CD8-positive, alpha-beta memory T cell (primary cell): ENCODE measurements around the gene SIPA1L3. TPM values are rescaled to one million over a fixed set of nuclear protein-coding genes. Genes with fewer than 3 reads are reported as not detected.

Experiments
- CTCF ChIA-PET: fragments of 350-600 bp; sonication (Branson Sonifier 250); formaldehyde crosslinking; loops from one replicate; lab custom pipeline; 2021; ENCODE audit warnings: antibody characterized with exemption; lab: Charles Lee
- POLR2A ChIA-PET: fragments of 350-600 bp; sonication (Branson Sonifier 250); formaldehyde crosslinking; loops from one replicate; lab custom pipeline; 2021; ENCODE audit warnings: antibody characterized with exemption; lab: Charles Lee
- DNase-seq, 5 donors: peaks; one replicate each; pipeline versions ENCODE4 v3.0.0 to v3.0.0-alpha.2; 2020 to 2022; ENCODE audit warnings: mixed read lengths in 1 of 5
- H3K27ac ChIP-seq: one replicate; pipeline ENCODE4 v1.7.0; 2013; ENCODE audit warnings: low read depth, mild to moderate bottlenecking, low read length, moderate library complexity
- H3K27me3 ChIP-seq: 2 replicates; pipeline ENCODE4 v1.7.0; 2013; ENCODE audit warnings: low read length, mild to moderate bottlenecking; ENCODE audit not compliant: insufficient read depth, poor library complexity, severe bottlenecking
- H3K36me3 ChIP-seq: 2 replicates; pipeline ENCODE4 v1.7.0; 2013; ENCODE audit warnings: mild to moderate bottlenecking, low read length, moderate library complexity; ENCODE audit not compliant: insufficient read depth
- H3K4me1 ChIP-seq: 2 replicates; pipeline ENCODE4 v1.7.0; 2013; ENCODE audit warnings: mild to moderate bottlenecking, low read length, moderate library complexity; ENCODE audit not compliant: insufficient read depth
- H3K4me3 ChIP-seq: 2 replicates; pipeline ENCODE4 v1.7.0; 2013; ENCODE audit warnings: mild to moderate bottlenecking, low read length
- H3K9me3 ChIP-seq: 2 replicates; pipeline ENCODE4 v1.7.0; 2013; ENCODE audit warnings: mild to moderate bottlenecking, low read length
- H3K27ac Mint-ChIP-seq, 8 donors: one replicate each; pipeline ENCODE4 v1.8.0; 2020 to 2021; ENCODE audit warnings: mixed read lengths in 8 of 8, mild to moderate bottlenecking in 6 of 8, inconsistent platforms in 3 of 8, moderate library complexity in 3 of 8
- H3K27me3 Mint-ChIP-seq, 2 donors: one replicate each; pipeline ENCODE4 v1.8.0; 2020 to 2021; ENCODE audit warnings: mixed read lengths in 2 of 2, mild to moderate bottlenecking in 1 of 2, moderate library complexity in 1 of 2
- H3K36me3 Mint-ChIP-seq, 3 donors: one replicate each; pipeline ENCODE4 v1.8.0; 2020 to 2021; ENCODE audit warnings: mixed read lengths in 3 of 3, inconsistent platforms in 1 of 3, mild to moderate bottlenecking in 1 of 3
- H3K4me1 Mint-ChIP-seq, 3 donors: one replicate each; pipeline ENCODE4 v1.8.0; 2020 to 2021; ENCODE audit warnings: mixed read lengths in 3 of 3, inconsistent platforms in 1 of 3, mild to moderate bottlenecking in 1 of 3
- H3K4me3 Mint-ChIP-seq, 7 donors: one replicate each; pipeline ENCODE4 v1.8.0; 2020 to 2021; ENCODE audit warnings: mixed read lengths in 7 of 7, mild to moderate bottlenecking in 6 of 7, moderate library complexity in 4 of 7, inconsistent platforms in 2 of 7
- H3K9me3 Mint-ChIP-seq, 5 donors: one replicate each; pipeline ENCODE4 v1.8.0; 2020 to 2022; ENCODE audit warnings: mixed read lengths in 5 of 5, mild to moderate bottlenecking in 3 of 5, moderate library complexity in 2 of 5, inconsistent platforms in 1 of 5
- polyA plus RNA-seq: library from polyadenylated mRNA; unstranded; fragments of 300-500 nt; fragmentation: Illumina TruSeq; gene quantifications from one replicate; pipeline ENCODE4 v1.2.3, GENCODE V29; 2021
- total RNA-seq, 2 experiments: library from RNA; stranded (reverse); gene quantifications; one replicate each; pipeline ENCODE4 v1.2.3, GENCODE V29; 2021

The SIPA1L3 gene
- total and polyA plus RNA-seq, 3 experiments from 2014 or later, result 5.4 to 14.8 (median 11.5) TPM

GRCh38 chr19:38165335-38165734 lies 258.3 kb downstream of the SIPA1L3 start:
- Mint-ChIP-seq H3K9me3 (peaks cover 0 to 10% (median 0%) of the 10 kb centered on the region in 5 donors), H3K4me3 (no peak overlapping the region)
- CTCF ChIA-PET, result no interaction called here

GRCh38 chr19:38168637-38169036 lies 261.6 kb downstream of the SIPA1L3 start:
- no peak for DNase-seq
- Histone ChIP-seq H3K9me3 (no peaks in the 10 kb centered on the region), H3K27ac (no peak overlapping the region), H3K27me3 (no peaks in the 10 kb centered on the region), H3K4me3 (no peak overlapping the region), H3K4me1 (no peaks in the 10 kb centered on the region), H3K36me3 (no peaks in the 10 kb centered on the region)
- Mint-ChIP-seq H3K27ac (no peak overlapping the region), H3K27me3 (peaks cover 0 to 3% of the 10 kb centered on the region in 2 donors), H3K4me1 (no peaks in the 10 kb centered on the region), H3K36me3 (peaks cover 5 to 48% (median 14%) of the 10 kb centered on the region in 3 donors), H3K9me3 (no peaks in the 10 kb centered on the region), H3K4me3 (no peak overlapping the region)
- CTCF ChIA-PET, result no interaction called here
- POLR2A ChIA-PET, result no interaction called here

More at GRCh38 chr19:38165335-38165734, 258.3 kb downstream of the SIPA1L3 start:
- H3K27ac ChIP-seq, result no peak overlapping the region
- H3K9me3 ChIP-seq, result peaks cover 12% of the 10 kb centered on the region
- Mint-ChIP-seq H3K27ac (no peak overlapping the region), H3K4me1 (no peaks in the 10 kb centered on the region), H3K36me3 (peaks cover 23 to 69% (median 29%) of the 10 kb centered on the region in 3 donors), H3K27me3 (no peaks in the 10 kb centered on the region)
- H3K27me3 ChIP-seq, result no peaks in the 10 kb centered on the region
- H3K36me3 ChIP-seq, result peaks cover 12% of the 10 kb centered on the region
- no peak overlapping the region for H3K4me3 ChIP-seq
- DNase-seq, result no peak
- POLR2A ChIA-PET, result no interaction called here
- H3K4me1 ChIP-seq, result no peaks in the 10 kb centered on the region

GRCh38 chr19:38170334-38170733 lies 263.3 kb downstream of the SIPA1L3 start:
- ChIA-PET POLR2A (interaction anchor here (0.6 kb wide), 1 partner anchor 233 kb away, joined by 3 read pairs; no protein-coding TSS in a partner anchor), CTCF (no interaction called here)
- Mint-ChIP-seq H3K36me3 (peaks cover 0 to 34% (median 9%) of the 10 kb centered on the region in 3 donors), H3K27me3 (peaks cover 0 to 3% of the 10 kb centered on the region in 2 donors), H3K4me1 (no peaks in the 10 kb centered on the region), H3K9me3 (no peaks in the 10 kb centered on the region), H3K27ac (no peak overlapping the region), H3K4me3 (no peak overlapping the region)
- no peaks in the 10 kb centered on the region for H3K4me1 ChIP-seq
- H3K27me3 ChIP-seq, result no peaks in the 10 kb centered on the region
- H3K9me3 ChIP-seq, result no peaks in the 10 kb centered on the region
- H3K4me3 ChIP-seq, result no peak overlapping the region
- H3K27ac ChIP-seq, result no peak overlapping the region
- no peaks in the 10 kb centered on the region for H3K36me3 ChIP-seq
- DNase-seq, result no peak

- Mint-ChIP-seq H3K36me3 (peaks cover 4 to 22% (median 9%) of the 10 kb centered on the region in 3 donors), H3K9me3 (no peaks in the 10 kb centered on the region), H3K4me1 (no peaks in the 10 kb centered on the region), H3K4me3 (no peak overlapping the region), H3K27me3 (peaks cover 0 to 3% of the 10 kb centered on the region in 2 donors), H3K27ac (peak overlapping the region in 2 of 8 donors; percentile 8 to 71)
- H3K36me3 ChIP-seq, result no peaks in the 10 kb centered on the region
- no peaks in the 10 kb centered on the region for H3K4me1 ChIP-seq
- H3K27me3 ChIP-seq, result no peaks in the 10 kb centered on the region
- H3K4me3 ChIP-seq, result no peak overlapping the region
- ChIA-PET POLR2A (interaction anchor here (0.6 kb wide), 1 partner anchor 31 kb away, joined by 3 read pairs; no protein-coding TSS in a partner anchor), CTCF (no interaction called here)
- no peak overlapping the region for H3K27ac ChIP-seq
- H3K9me3 ChIP-seq, result no peaks in the 10 kb centered on the region
- no peak for DNase-seq
Observed at GRCh38 chr19:38172001-38172400, 265.0 kb downstream of the SIPA1L3 start.

- no peak overlapping the region for H3K4me3 Mint-ChIP-seq
- Histone ChIP-seq H3K4me3 (no peak overlapping the region), H3K36me3 (no peaks in the 10 kb centered on the region), H3K4me1 (no peaks in the 10 kb centered on the region), H3K27me3 (no peaks in the 10 kb centered on the region), H3K9me3 (no peaks in the 10 kb centered on the region), H3K27ac (no peak overlapping the region)
- CTCF ChIA-PET, result no interaction called here
- H3K27ac Mint-ChIP-seq, result peak overlapping the region in 2 of 8 donors; percentile 43 to 90
- peaks cover 0 to 3% (median 0%) of the 10 kb centered on the region in 5 donors for H3K9me3 Mint-ChIP-seq
- POLR2A ChIA-PET, result no interaction called here
- H3K36me3 Mint-ChIP-seq, result peaks cover 4 to 22% (median 11%) of the 10 kb centered on the region in 3 donors
- no peak for DNase-seq
- no peaks in the 10 kb centered on the region for H3K4me1 Mint-ChIP-seq
- H3K27me3 Mint-ChIP-seq, result peaks cover 0 to 3% of the 10 kb centered on the region in 2 donors
Observed at GRCh38 chr19:38173291-38174041, 266.5 kb downstream of the SIPA1L3 start.

GRCh38 chr19:38175422-38175821 lies 268.4 kb downstream of the SIPA1L3 start:
- CTCF ChIA-PET, result no interaction called here

GRCh38 chr19:38180071-38180470 lies 273.1 kb downstream of the SIPA1L3 start:
- H3K4me3 Mint-ChIP-seq, result no peak overlapping the region
- peaks cover 22 to 51% (median 31%) of the 10 kb centered on the region in 3 donors for H3K36me3 Mint-ChIP-seq
- ChIA-PET CTCF (no interaction called here), POLR2A (no interaction called here)
- H3K9me3 Mint-ChIP-seq, result peaks cover 9 to 13% (median 10%) of the 10 kb centered on the region in 5 donors
- H3K36me3 ChIP-seq, result no peaks in the 10 kb centered on the region
- no peaks in the 10 kb centered on the region for H3K9me3 ChIP-seq
- H3K4me1 ChIP-seq, result no peaks in the 10 kb centered on the region
- no peaks in the 10 kb centered on the region for H3K27me3 ChIP-seq
- no peak overlapping the region for H3K27ac Mint-ChIP-seq
- H3K4me3 ChIP-seq, result no peak overlapping the region
- no peak for DNase-seq
- H3K4me1 Mint-ChIP-seq, result no peaks in the 10 kb centered on the region
- no peak overlapping the region for H3K27ac ChIP-seq
- H3K27me3 Mint-ChIP-seq, result peaks cover 0 to 2% of the 10 kb centered on the region in 2 donors

More at GRCh38 chr19:38175422-38175821, 268.4 kb downstream of the SIPA1L3 start:
- H3K27ac ChIP-seq, result no peak overlapping the region
- Mint-ChIP-seq H3K9me3 (peaks cover 5 to 9% (median 5%) of the 10 kb centered on the region in 5 donors), H3K27ac (peak overlapping the region in 2 of 8 donors; percentile 77 to 87), H3K27me3 (peaks cover 0 to 5% of the 10 kb centered on the region in 2 donors), H3K4me3 (no peak overlapping the region), H3K4me1 (no peaks in the 10 kb centered on the region), H3K36me3 (peaks cover 15 to 26% (median 18%) of the 10 kb centered on the region in 3 donors)
- no peaks in the 10 kb centered on the region for H3K4me1 ChIP-seq
- H3K36me3 ChIP-seq, result no peaks in the 10 kb centered on the region
- POLR2A ChIA-PET, result no interaction called here
- H3K9me3 ChIP-seq, result no peaks in the 10 kb centered on the region
- no peak overlapping the region for H3K4me3 ChIP-seq
- H3K27me3 ChIP-seq, result no peaks in the 10 kb centered on the region
- no peak for DNase-seq

GRCh38 chr19:38182536-38183210 lies 275.7 kb downstream of the SIPA1L3 start:
- Mint-ChIP-seq H3K9me3 (peaks cover 9 to 13% (median 10%) of the 10 kb centered on the region in 5 donors), H3K4me1 (no peaks in the 10 kb centered on the region), H3K36me3 (peaks cover 20 to 55% (median 30%) of the 10 kb centered on the region in 3 donors), H3K27ac (no peak overlapping the region), H3K4me3 (no peak overlapping the region), H3K27me3 (peaks cover 0 to 2% of the 10 kb centered on the region in 2 donors)
- Histone ChIP-seq H3K4me3 (no peak overlapping the region), H3K27me3 (no peaks in the 10 kb centered on the region), H3K27ac (no peak overlapping the region), H3K4me1 (no peaks in the 10 kb centered on the region), H3K9me3 (no peaks in the 10 kb centered on the region), H3K36me3 (no peaks in the 10 kb centered on the region)
- POLR2A ChIA-PET, result no interaction called here
- no peak for DNase-seq
- CTCF ChIA-PET, result no interaction called here
